ENCODE results near the gene SLC1A7.

- TF ChIP-seq CTCF (IDR thresholded peaks at IDR 0.05) (no peak), EZH2 (IDR thresholded peaks at IDR 0.05; ENCODE audit: borderline replicate concordance, insufficient read depth, low read depth, low read length, poor library complexity, severe bottlenecking) (no peak)
These were observed 14.0 kb downstream of the SLC1A7 start for GRCh38 chr1:53128401-53128800.
